Gastrocnemius medialis (tissue), 4 donors: ENCODE results near the gene TFDP2.

ENCODE experiments used
- POLR2A ChIP-seq, 2 donors: fragments of 450-650 bp; IDR thresholded peaks; one replicate each; pipeline ENCODE4 v1.6.1; 2017; ENCODE audit warnings: antibody characterized with exemption in 2 of 2, mild to moderate bottlenecking in 2 of 2, moderate library complexity in 2 of 2
- TF ChIP-seq, protein P1 (sequence below), 5 experiments: fragments of 450-650 bp in 3 of 5; fragments of 200-600 bp in 2 of 5; sonication (generic) in 2 of 5; IDR thresholded peaks in 4 of 5; conservative IDR thresholded peaks in 1 of 5; 1 replicate in 4 of 5; 2 replicates in 1 of 5; pipeline ENCODE4 v1.5.1; 2016 to 2019; ENCODE audit warnings: antibody characterized with exemption in 5 of 5, mild to moderate bottlenecking in 3 of 5, moderate library complexity in 3 of 5

DNA sequence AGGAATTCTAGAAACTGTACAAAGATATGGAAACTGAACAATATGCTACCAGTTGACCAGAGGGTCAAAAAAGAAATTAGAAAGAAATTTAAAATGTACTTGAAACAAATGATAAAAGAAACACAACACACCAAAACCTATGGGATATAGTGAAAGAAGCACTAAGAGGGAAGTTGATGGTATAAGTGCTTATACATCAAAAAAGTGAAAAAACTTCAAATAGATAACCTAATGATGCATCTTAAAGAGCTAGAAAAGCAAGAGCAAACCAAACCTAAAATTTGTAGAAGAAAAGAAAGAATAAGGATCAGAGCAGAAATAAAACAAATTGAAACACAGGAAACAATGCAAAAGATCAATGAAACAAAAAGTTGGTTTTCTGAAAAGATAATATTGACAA, 68.2 kb downstream of the TFDP2 start:
- TF ChIP-seq, protein P1, sequence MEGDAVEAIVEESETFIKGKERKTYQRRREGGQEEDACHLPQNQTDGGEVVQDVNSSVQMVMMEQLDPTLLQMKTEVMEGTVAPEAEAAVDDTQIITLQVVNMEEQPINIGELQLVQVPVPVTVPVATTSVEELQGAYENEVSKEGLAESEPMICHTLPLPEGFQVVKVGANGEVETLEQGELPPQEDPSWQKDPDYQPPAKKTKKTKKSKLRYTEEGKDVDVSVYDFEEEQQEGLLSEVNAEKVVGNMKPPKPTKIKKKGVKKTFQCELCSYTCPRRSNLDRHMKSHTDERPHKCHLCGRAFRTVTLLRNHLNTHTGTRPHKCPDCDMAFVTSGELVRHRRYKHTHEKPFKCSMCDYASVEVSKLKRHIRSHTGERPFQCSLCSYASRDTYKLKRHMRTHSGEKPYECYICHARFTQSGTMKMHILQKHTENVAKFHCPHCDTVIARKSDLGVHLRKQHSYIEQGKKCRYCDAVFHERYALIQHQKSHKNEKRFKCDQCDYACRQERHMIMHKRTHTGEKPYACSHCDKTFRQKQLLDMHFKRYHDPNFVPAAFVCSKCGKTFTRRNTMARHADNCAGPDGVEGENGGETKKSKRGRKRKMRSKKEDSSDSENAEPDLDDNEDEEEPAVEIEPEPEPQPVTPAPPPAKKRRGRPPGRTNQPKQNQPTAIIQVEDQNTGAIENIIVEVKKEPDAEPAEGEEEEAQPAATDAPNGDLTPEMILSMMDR (IDR thresholded peaks at IDR 0.05 in 4 of 5, conservative IDR thresholded peaks at IDR 0.05 in 1 of 5), result no peak
- TF ChIP-seq POLR2A (IDR thresholded peaks at IDR 0.05), result no peak
